ENCODE data around the gene CRLF3.

CRLF3 gene

GRCh38 chr17:30824356-30825145 is at the start of gene CRLF3 (continued):
- TF ChIP-seq PATZ1 (tag by site-specific recombination; IDR thresholded peaks at IDR 0.05) (peak; percentile 94; the same call in 1 of the 2 replicates), KLF8 (tag by site-specific recombination; IDR thresholded peaks at IDR 0.05) (peak; percentile 90; the same call in 1 of the 2 replicates), ZNF473 (tag by site-specific recombination; IDR thresholded peaks at IDR 0.05) (no peak), ZNF701 (tag by site-specific recombination; IDR thresholded peaks at IDR 0.05) (no peak), ZBTB26 (tag by site-specific recombination; optimal IDR thresholded peaks at IDR 0.05) (peak; percentile 95), ZBTB49 (tag by site-specific recombination; IDR thresholded peaks at IDR 0.05; ENCODE audit: low read depth) (no peak), ZNF138 (tag by site-specific recombination; IDR thresholded peaks at IDR 0.05; ENCODE audit: borderline replicate concordance) (no peak), ZSCAN23 (tag by site-specific recombination; IDR thresholded peaks at IDR 0.05) (no peak), KLF10 (tag by site-specific recombination; IDR thresholded peaks at IDR 0.05) (peak; percentile 73; the same call in 1 of the 2 replicates), ZNF112 (tag by site-specific recombination; IDR thresholded peaks at IDR 0.05) (no peak), PRDM10 (tag by site-specific recombination; IDR thresholded peaks at IDR 0.05) (peak; percentile 65), ZNF558 (tag by site-specific recombination; IDR thresholded peaks at IDR 0.05) (no peak), ZNF398 (tag by site-specific recombination; IDR thresholded peaks at IDR 0.05) (peak; percentile 76), ZNF211 (tag by site-specific recombination; IDR thresholded peaks at IDR 0.05; ENCODE audit: low read depth) (no peak), GLI2 (tag by site-specific recombination; IDR thresholded peaks at IDR 0.05; ENCODE audit: borderline replicate concordance, low read depth) (no peak)

Measured in HEK293 (cell line).